GM13977 (cell line): ENCODE data around the gene TTL.
"Not testable (repeated sequence)": the region's sequence is repeated elsewhere in the genome, so short reads cannot be mapped to it uniquely, and the experiment has no call there.

Experiments used
- DNase-seq: peaks from one replicate; pipeline ENCODE4 v3.0.0; 2012; ENCODE audit warnings: low spot score
- CTCF ChIP-seq: IDR thresholded peaks from 2 replicates; pipeline ENCODE4 v1.5.1; 2012; ENCODE audit warnings: mild to moderate bottlenecking, control low read depth; ENCODE audit not compliant: insufficient read depth; ENCODE audit errors: extremely low read depth, missing control alignments
- in situ Hi-C: fragments of 300-500 bp; cut with MboI; formaldehyde crosslinking; loops from one replicate; pipeline ENCODE4 v1.12.0; 2022; ENCODE audit warnings: low sequenced_read_pairs, low pct_unique_long_range_greater_than_20kb, mixed read lengths, inconsistent platforms; ENCODE audit not compliant: unreplicated experiment

The TTL gene

DNA sequence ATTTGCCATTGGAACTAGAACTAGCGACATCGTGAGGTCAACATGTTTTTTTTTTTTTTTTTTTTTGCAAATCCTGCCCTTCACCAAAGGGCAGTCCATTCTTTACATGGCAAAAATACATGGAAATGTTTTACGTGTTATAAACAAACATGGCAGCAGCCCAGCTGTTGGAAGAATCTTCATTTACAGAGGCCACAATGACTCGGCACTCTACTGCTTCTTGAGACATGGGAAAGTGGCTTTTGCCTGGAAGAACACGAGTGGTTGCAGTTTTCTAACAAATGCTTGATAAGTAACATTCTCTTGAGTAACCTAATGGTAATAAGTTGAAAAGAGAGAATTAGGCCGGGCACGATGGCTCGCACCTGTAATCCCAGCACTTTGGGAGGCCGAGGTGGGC, 37.5 kb downstream of the TTL start:
- DNase-seq, result no peak
- in situ Hi-C loops, result no loop called here
- TF ChIP-seq CTCF, result no peak

DNA sequence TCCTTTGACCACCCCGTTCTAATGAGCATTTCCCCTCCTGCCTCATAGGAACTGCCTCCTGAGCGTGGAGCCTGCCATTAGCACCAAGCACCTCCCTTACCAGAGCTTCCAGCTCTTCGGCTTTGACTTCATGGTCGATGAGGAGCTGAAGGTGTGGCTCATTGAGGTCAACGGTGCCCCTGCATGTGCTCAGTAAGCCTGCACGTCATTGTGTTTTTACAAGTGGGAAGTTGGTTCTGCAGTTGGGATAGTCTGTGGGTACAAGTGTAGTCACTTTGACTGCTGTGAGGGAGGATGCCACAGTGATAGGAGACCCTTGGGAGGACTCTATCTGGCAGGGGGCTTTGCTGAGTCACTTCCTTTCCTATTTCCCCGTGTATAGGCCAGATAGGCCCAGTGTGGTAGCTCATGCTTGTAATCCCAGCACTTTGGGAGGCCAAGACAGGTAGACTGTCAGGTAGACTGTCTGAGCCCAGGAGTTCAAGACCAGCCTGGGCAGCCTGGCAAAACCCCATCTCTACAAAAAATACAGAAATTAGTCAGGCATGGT, 38.4 kb downstream of the TTL start:
- in situ Hi-C loops, result no loop called here
- DNase-seq, result no peak
- TF ChIP-seq CTCF, result no peak

DNA sequence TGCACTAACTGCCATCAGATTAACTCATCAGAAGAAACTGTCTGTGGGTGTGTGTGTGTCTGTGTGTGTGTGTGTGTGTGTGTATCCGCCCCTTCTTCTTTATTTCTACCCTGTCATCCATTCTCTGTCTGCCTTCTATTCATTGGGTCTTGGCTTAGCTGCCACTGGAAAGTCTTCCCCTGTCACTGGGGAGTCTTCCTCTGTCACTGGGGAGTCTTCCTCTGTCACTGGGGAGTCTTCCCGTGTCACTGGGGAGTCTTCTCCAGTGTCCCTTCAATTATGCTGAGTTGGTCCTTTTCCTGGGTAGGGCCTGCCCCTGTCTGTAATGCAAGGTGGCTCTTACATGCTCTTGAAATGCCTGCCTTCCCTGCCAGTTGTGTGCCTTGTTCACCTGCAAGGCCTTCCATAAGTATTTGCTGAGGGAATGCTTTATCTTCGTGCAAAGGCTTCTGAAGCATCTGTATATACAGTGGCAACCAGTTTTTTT, 41.4 kb downstream of the TTL start:
- no peak for TF ChIP-seq CTCF
- in situ Hi-C loops, result no loop called here
- no peak for DNase-seq

DNA sequence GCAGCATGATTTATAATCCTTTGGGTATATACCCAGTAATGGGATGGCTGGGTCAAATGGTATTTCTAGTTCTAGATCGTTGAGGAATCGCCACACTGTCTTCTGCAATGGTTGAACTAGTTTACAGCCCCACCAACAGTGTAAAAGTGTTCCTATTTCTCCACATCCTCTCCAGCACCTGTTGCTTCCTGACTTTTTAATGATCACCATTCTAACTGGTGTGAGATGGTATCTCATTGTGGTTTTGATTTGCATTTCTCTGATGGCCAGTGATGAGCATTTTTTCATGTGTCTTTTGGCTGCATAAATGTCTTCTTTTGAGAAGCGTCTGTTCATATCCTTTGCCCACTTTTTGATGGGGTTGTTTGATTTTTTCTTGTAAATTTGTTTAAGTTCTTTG, 42.3 kb downstream of the TTL start:
- DNase-seq, in situ Hi-C loops: not testable (repeated sequence)

- no peak for DNase-seq
- no peak for TF ChIP-seq CTCF
- in situ Hi-C loops, result no loop called here
These were observed 46.6 kb downstream of the TTL start for GRCh38 chr2:112528541-112528940.

DNA sequence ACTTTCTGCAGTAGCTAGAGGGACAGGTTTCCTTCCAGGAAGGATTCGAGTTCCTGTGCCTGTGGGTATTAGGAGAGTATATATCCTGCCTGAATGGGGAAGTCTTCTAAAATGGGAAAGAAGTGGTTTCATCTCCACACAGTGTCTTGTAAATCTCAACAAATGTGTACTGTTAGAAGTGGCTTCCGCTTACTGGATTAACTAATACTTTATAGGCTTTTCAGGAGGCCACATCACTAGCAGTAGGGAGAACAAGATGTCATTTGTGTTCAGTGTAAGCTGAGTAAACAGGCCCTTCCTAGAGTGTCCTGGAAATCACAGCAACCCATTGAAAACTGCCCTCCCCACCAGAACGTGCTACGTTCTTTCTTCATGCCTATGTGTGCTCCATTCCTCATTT, 47.8 kb downstream of the TTL start:
- TF ChIP-seq CTCF, result no peak
- in situ Hi-C loops, result no loop called here
- no peak for DNase-seq

DNA sequence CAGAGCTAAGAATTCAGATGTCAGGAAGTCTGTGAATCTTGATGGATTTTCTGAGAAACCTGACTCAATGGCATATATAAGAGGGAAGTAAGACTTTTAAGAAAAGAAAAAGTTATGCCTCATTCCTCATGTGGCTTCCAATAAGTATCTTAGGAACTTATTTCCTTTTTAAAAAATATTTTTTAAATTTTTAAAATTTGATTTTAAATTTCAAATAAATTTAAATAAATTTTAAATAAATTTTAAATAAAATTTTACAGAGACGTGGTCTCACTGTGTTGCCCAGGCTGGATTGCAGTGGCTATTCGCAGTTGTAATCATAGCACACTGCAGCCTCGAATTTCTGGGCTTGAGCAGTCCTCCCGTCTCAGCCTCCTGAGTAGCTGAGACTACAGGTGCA, 48.8 kb downstream of the TTL start:
- TF ChIP-seq CTCF, result no peak
- no peak for DNase-seq
- in situ Hi-C loops, result no loop called here
